K562 (cell line): ENCODE measurements around the gene AQP1. TPM values are rescaled to one million over a fixed set of nuclear protein-coding genes. Genes with fewer than 3 reads are reported as not detected.
A peak's percentile ranks its signal among the peaks of the same experiment; 100 is the strongest.

ENCODE experiments used
- BHLHE40 ChIP-seq: IDR thresholded peaks from 2 replicates; pipeline ENCODE4 v1.6.1; 2011; ENCODE audit warnings: low read length, improper control_type of control experiment
- CBFB ChIP-seq: sonication (generic); formaldehyde crosslinking; IDR thresholded peaks from 2 replicates; pipeline ENCODE4 v1.4.0; 2020; ENCODE audit warnings: mild to moderate bottlenecking, missing genetic modification reagents
- CUX1 ChIP-seq: fragments of 200-800 bp; sonication (Bioruptor generic); IDR thresholded peaks from 2 replicates; pipeline ENCODE4 v1.6.1; 2016; ENCODE audit warnings: missing genetic modification characterization, missing compliant biosample characterization
- MAFF ChIP-seq: IDR thresholded peaks from 2 replicates; pipeline ENCODE4 v1.6.1; 2012; ENCODE audit warnings: low read length, improper control_type of control experiment
- MGA ChIP-seq: fragments of 450-650 bp; IDR thresholded peaks from 2 replicates; pipeline ENCODE4 v1.6.1; 2016; ENCODE audit warnings: mild to moderate bottlenecking, moderate library complexity
- RCOR1 ChIP-seq, 2 experiments: IDR thresholded peaks; 2 replicates each; pipeline ENCODE4 v1.6.1; 2012; ENCODE audit warnings: low read depth in 2 of 2, low read length in 2 of 2, borderline replicate concordance in 1 of 2, improper control_type of control experiment in 1 of 2
- SIN3A ChIP-seq, 2 experiments: fragments of 150-350 bp in 1 of 2; IDR thresholded peaks; 2 replicates each; pipeline ENCODE4 v1.6.1; 2011 to 2016; ENCODE audit warnings: borderline replicate concordance in 2 of 2, low read depth in 2 of 2, low read length in 2 of 2, mild to moderate bottlenecking in 2 of 2, moderate library complexity in 2 of 2; ENCODE audit not compliant: control insufficient read depth in 1 of 2
- TRIM25 ChIP-seq: fragments of 450-650 bp; IDR thresholded peaks from 2 replicates; pipeline ENCODE4 v1.7.0; 2016; ENCODE audit warnings: borderline replicate concordance
- polyA plus RNA-seq, 8 experiments: library from polyadenylated mRNA; depleted of rRNA in 4 of 8; stranded (reverse) in 5 of 8; unstranded in 3 of 8; fragments of >200 nt; fragmentation: Nextera tagmentation in 2 of 8; fragmentation: Illumina TruSeq in 1 of 8; extraction: Ambion mirVana in 2 of 8; extraction: Trizol in 1 of 8; gene quantifications; 2 replicates each; pipeline versions ENCODE4 v1.2.1 to v1.2.3, GENCODE V29; 2011 to 2014; ENCODE audit warnings: inconsistent platforms in 1 of 8, missing spikeins in 1 of 8
- total RNA-seq, 7 experiments: library from RNA; depleted of rRNA in 6 of 7; stranded (reverse); fragments of >200 nt in 6 of 7; fragmentation: Illumina TruSeq in 2 of 7; extraction: Trizol in 2 of 7; gene quantifications; 2 replicates each; pipeline versions ENCODE4 v1.2.1 to v1.2.3, GENCODE V29; 2011 to 2021; ENCODE audit warnings: low replicate concordance in 1 of 7

The AQP1 gene
- total and polyA plus RNA-seq, 9 of the 15 experiments (the other 6 are each of a cell fraction or from before 2014, with no cell fraction given), result 0.18 to 12.6 (median 4.1) TPM

GRCh38 chr7:30915005-30915601, 3.5 kb downstream of the AQP1 start (continued):
- no peak for TF ChIP-seq MGA
- peak; percentile 61; the same call in 1 of the 2 replicates for TF ChIP-seq BHLHE40
- TF ChIP-seq SIN3A (IDR thresholded peaks at IDR 0.05; ENCODE audit: borderline replicate concordance in 2 of 2, control insufficient read depth in 1 of 2, low read depth in 2 of 2, low read length in 2 of 2), result no peak
- TF ChIP-seq CBFB (CRISPR knock-in tag), result peak; percentile 47; the same call in 1 of the 2 replicates
- TF ChIP-seq TRIM25, result no peak
- TF ChIP-seq MAFF, result no peak
- TF ChIP-seq RCOR1 (IDR thresholded peaks at IDR 0.05; ENCODE audit: borderline replicate concordance in 1 of 2, low read depth in 2 of 2, low read length in 2 of 2), result peak; percentile 69 to 96; a peak in 3 of 4 replicates
- 0 out of 2 replicates have a peak, but pooled peaks have one; percentile 33 for TF ChIP-seq CUX1 (CRISPR knock-in tag)
